Stimulated activated CD4-positive, alpha-beta T cell treated with anti-CD3 and anti-CD28 coated beads, Interleukin-2, amount 100 ng/mL, for 48 hours (primary cell): ENCODE data around the gene SEMA3F.
A peak's percentile ranks its signal among the peaks of the same experiment; 100 is the strongest.
"Not testable (repeated sequence)": the region's sequence is repeated elsewhere in the genome, so short reads cannot be mapped to it uniquely, and the experiment has no call there.

ENCODE experiments used
- DNase-seq, 2 donors: peaks; one replicate each; pipeline ENCODE4 v3.0.0-alpha.2; 2020

Gene SEMA3F

DNA sequence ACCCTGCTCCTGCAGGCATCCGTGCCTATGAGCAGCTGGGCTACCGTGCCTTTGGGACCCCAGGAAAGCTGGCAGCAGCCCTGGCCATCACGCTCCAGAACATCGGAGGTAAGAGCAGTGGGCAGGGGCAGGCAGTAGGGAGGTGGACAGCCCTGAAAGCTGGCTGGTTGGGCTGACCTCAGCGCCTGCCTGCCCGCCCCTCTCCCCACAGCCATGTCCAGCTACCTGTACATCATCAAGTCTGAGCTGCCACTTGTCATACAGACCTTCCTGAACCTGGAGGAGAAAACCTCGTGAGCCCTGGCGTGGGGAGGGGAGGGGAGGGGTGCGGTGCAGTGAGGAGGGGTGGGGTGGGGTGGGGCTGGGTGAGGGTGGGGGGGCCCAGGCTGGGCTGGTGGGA, 60.4 kb downstream of the SEMA3F start:
- DNase-seq: no peak

DNA sequence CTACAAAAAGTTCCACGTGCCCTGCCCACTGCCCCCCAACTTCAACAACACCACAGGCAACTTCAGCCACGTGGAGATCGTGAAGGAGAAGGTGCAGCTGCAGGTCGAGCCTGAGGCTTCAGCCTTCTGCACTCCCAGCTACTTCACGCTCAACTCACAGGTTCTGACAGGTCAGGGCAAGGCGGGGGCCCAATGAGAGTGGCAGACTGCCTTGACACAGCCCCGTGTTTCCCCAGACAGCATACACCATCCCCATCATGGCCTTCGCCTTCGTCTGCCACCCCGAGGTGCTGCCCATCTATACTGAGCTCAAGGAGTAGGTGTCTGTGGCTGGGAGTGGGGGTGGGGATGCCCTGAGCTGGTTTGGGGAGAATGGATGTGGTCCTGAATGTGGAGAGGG, 62.6 kb downstream of the SEMA3F start:
- no peak for DNase-seq

DNA sequence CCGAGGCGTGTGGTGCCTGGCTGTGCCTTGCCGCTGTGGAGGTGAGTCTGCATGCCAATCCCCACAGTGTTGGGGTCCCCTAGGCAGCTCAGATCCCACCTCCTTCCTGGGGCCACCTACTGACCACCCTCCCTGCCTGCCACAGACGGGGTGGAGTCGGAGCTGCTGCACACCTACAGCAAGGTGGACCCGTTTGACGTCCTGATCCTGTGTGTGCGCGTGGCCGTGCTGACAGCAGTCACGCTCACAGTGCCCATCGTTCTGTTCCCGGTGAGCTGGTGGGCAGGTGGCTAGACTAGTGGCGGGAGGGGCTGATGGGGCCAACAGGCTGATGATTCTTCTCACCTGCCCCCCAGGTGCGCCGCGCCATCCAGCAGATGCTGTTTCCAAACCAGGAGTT, 63.3 kb downstream of the SEMA3F start:
- no peak for DNase-seq

DNA sequence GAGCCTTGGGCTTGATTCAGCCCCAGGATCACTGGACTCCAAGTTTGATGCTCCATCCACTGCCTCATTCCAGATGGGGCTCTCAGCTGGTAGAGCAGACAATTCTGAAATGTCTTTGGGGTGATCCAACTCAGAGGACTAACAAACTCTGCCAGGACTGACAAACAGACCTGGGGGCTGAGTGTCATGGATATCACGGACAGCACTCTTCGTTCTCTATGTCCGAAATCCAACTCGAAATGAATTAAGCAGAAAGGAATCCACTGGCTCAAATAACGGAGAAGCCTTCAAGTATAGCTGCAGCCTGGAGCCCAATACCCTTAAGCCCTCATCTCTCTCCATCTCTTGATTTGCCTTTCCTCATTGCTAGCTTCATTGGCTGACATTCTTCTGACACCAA, 64.2 kb downstream of the SEMA3F start:
- no peak for DNase-seq

DNA sequence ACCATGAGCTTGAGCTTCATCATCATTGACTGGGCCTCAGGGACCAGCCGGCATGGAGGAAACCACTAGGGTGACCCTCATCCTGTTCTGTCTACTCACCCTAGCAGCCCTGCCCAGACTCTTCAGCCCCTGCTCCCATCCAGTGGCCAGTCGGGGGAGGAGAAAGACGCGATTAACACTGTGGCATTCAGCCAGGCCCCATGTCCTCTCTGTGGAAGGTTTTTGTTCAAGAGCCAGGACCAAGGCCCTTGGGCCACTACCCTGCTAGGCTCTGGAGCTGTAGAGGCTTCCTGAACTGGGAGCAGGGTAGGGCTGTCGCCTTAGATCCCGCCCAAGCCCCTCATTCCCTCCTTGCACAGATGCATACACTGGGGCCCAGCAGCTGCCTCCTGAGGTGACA, 65.0 kb downstream of the SEMA3F start:
- no peak for DNase-seq

DNA sequence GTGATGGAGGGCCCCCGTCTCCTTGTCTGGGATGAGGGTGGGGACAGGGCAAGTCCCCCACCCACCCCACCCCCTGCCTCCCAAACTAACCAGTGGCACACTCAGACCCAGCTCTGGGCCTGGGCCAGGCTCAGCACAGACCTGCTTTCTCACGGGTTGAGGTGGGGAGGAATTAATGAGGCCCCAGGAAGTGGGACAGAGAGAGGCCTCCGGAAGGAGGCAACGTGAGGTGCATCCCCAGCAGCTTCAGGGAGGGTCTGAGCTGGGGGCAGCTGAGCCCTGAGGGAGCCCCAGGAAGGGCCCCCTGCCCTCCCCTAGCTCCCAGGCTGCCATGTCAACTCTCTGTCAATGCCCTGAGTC, 65.9 kb downstream of the SEMA3F start:
- DNase-seq: no peak

DNA sequence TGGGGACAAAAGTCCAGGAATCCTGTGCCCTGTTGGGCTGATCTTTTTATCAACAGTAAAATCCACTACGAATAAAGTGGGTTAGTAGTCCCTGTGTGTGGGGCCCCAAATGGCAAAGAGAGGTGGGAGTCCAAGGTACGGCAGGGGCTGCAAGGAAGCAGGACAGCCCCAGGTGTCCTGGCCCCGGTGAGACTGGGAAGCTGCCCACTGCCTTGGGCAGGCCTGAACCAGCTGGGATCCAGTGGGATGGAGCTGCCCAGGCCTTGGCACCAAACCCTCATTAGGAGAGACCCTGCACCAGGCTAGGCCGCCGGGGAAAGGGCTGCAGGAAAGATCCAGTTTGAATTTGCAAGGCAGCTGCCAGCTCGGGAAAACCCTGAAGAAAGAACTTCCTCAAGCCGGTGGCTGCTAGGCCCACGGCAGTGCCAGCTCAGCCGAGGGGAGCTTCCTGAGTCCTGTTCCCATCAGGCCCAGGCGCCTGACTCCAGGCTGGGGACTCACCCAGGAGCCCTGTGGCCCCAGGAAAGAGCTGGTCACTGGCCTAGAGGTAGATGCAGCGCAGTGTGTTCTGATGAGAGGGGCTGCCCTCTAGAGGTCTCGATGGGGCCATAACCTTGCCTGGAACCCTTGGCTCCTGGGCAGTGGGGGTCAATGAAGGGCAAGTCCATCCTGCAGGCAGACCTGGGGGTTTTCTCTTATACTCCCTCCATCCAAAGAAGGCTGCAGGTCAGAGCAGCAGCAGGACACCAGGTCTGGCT, 66.5 kb downstream of the SEMA3F start:
- DNase-seq: no peak

DNA sequence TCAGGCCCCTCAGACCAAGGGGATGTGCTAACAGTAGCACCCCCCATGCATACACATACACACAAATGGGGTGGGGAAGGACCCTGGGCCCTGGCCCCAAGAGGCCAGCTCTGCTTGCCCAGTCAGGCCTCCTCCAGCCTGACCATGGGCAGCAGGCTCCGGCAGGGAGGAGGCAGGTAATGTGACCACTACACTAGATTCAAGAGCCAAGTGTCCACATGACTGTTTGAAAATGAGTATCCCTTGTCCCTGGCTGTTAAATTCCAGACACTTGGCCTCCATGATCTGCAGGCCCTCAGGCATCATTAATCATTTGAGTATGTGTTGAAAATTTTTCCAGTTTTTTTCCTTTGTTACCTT, 67.0 kb downstream of the SEMA3F start:
- no peak for DNase-seq

DNA sequence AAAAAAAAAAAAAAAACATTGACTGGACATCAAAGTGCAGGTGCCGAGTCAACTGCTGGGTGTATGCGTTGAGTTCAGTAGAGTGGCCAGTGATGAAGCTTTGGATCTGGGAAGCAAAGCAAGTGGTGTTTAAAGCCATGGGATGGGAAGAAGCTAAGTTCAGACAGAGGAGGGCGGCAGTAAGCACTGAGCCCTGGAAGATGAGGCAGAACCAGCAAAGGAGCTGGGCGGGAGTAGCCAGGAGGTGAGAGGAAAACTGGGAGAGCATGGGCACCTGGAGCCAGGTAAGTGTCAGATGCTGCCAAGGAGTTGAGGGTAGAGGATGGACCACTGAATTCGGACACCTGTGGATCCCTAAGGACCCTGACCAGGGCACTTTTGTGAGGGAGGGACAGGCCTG, 69.5 kb downstream of the SEMA3F start:
- DNase-seq: no peak

DNA sequence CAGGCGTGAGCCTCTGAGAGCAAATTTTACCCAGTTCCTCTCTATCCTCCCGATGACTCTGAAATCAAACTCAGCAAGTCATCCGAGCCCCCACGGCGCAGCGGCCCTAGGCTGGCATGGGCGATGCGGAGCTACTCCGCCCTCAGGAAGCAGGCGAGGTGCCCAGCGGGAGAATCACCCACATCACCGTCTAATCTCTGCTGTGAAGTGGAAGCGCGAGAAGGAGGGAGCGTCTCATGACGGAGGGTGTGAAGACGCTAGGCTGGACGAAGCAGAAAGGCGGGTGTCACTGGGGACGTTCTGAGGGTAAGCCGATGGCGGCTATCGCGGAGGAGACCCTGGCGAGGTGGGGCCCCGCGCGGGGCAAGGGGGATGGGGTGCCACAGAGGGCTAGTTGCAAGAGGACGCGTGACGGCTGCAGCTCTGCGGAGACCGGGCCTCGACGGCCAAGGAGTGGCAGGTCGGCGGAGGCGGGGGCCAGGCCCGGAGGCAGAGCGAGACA, 71.8 kb downstream of the SEMA3F start:
- DNase-seq: peak in 1 of 2 donors; percentile 47

DNA sequence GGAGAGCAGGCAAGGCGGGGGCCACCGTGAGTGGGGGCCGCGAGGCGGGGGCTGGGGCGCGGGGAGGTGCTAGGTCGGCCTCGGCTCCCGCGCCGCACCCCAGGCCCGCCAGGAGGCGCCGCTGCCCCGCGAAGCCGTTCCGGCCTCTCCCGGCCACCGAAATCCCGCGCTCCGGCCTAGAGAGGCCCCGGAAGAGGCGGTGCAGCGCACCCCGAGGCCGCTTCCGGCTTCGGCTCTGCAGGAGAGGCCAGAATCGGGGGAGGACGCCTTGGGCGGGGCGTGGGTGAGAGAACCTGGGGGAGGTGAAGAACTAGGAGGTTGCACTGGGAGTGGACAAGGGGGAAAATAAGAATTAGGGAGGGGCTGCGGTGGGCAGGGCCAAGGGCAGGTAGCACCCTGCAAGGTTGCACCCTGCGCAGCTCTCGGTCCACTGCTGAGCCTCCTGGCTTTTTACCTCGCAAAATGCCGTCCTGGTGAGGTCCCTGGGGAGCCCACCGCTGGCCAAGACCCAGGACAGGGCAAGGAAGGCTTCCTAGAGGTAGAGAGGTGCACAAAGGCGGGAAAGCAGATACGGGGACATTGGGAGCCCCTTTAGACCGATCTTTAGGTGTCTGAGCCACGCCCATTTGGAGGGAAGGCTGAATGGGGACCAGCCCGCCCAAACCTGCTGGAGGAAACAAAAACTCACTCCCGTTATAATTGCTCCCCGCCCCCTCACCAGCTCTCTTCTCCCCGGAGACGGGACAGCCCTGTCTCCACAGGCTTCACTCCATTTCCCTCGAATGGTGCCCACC, 72.5 kb downstream of the SEMA3F start:
- DNase-seq: peak; percentile 84 to 91

DNA sequence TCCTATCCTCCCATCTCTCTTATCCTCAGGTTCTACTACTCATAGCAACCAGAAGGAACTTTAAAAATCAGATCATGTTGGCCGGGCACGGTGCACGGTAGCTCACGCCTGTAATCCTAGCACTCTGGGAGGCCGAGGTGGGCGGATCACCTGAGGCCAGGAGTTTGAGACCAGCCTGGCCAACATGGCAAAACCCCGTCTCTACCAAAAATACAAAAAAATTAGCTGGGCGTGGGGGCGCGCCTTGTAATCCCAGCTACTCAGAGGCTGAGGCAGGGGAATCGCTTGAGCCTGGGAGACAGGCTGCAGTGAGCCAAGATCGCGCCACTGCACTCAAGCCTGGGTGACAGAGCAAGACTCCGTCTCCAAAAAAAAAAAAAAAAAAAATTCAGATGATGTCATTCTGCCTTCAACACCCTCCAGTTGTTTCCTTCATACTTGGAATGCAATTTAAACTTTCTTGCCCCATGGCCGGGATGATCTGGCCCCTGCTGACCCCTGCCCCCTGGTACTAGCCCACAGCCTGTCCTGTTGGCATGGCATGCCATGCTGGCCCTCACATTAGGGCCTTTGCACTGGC, 73.2 kb downstream of the SEMA3F start:
- not testable (repeated sequence) for DNase-seq

DNA sequence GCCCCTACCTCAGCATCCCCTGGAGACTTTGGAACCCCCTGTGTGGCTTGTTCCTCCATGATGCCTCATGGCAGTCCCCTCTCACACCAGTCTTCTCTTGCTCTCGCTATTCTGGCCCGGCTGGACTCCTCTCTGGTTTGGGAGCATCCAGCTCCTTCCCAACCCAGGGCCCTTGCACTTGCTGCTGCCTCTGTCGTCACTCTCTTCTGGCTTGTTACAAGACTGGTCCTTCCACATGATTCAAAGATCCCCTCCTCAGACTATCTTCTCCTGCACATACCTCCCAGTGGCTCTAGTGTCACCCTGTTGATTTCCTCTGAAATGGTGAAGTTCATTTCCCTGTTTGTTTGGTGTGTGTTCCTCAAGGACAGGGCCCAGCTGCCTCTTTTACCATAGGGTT, 74.4 kb downstream of the SEMA3F start:
- DNase-seq: no peak

DNA sequence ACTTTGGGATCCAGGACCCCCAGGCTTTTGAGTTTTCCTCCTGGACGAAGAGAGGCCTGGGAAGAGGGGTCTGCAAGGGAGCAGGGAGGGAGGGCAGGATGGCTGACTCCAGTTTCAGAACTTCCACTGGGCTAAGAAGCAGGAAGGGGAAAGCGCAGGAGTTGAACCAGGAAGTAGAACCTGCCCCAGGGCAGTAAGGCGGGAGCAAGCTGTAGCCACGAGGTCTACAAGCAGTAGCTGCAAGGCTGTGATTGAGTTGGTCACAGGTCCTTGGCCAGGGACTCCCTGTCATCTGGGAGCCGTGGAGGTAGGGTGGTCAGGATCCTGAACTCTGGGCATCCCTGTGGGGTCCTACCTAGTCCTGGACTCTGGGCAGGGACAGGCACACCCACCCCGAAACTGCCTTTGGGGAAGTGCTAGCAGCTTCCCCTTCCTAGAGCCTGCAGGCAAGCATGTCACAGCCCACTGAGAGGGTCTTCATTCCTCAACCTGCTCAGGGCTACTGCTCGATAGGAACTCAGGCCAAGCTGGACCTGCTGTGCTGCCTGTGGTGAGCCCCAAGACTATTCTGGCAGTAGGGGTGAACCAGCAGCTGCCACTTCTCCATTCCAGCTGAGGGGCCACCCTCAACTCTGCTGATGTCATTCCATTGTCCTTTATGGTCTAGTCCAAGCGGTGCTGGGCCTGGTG, 75.1 kb downstream of the SEMA3F start:
- DNase-seq: no peak

DNA sequence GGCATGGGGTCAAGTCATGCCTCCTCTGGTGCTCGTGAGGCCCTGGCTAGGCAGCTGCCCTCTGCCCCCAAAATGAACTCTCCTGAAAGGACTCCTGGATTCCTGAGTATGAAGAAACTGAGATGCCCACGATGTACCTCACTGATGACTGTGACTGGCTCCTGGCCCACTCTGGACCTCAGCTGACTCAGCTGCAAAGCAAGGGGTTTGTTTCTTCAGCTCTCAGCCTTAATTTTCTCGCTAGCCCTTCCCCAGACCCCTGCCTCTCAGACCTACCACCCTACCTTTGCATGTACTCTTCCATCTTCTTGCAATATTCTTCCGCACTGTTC, 75.6 kb downstream of the SEMA3F start:
- no peak for DNase-seq

DNA sequence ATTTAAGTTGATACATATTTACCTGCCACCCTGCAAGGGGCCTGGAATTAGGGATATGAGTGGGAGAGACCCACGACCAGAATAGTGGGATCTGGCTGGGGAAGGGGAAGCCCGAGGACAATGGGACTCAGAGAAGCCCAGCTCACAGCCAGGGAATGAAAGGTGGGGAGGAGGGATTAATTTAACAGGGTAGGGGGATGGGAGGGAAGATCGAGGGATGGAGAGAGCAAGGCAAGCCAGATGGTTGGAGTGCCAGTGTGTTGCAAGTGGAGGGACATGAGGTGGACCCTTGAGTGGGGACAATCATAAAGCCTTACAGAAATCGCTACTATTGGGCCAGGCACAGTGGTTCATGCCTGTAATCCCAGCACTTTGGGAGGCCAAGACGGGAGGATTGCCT, 76.5 kb downstream of the SEMA3F start:
- no peak for DNase-seq

DNA sequence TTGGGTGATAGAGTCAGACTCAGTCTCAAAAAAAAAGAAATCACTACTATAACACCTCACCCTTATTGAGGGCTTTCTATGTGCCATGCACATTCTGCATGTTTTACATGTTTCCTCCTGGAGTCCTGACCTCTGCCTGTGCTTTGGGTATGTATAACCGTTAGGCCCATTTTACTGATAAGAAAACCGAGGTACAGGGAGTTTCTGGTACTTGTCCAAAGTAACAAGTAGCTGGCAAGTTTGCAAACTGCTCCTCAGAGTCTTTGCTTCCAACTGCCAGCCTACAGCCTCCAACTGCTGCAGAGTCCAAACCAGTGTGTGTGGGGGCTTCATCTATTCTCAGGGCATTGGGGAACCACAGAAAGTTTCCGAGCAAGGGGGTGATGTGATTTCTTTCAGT, 77.2 kb downstream of the SEMA3F start:
- DNase-seq: no peak

DNA sequence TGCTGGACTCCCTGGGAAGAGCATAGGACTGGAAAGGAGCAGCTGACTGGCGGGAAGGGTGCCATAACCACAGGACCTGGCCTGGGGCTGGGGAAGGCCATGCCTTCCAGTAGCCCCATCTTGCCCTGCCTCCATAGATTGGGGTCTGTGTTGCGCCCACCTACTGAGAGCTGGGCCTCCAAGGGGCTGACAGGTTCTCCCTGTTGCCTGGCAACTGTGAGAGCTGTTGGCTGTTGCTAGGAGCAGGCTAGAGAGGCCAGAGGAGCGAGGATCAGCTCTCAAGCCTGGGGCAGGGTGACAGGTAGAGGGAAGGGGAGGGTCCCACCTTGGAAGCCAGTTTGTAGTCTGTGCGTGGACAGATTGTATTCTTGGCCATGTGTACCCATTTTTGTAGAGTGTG, 78.1 kb downstream of the SEMA3F start:
- DNase-seq: no peak

DNA sequence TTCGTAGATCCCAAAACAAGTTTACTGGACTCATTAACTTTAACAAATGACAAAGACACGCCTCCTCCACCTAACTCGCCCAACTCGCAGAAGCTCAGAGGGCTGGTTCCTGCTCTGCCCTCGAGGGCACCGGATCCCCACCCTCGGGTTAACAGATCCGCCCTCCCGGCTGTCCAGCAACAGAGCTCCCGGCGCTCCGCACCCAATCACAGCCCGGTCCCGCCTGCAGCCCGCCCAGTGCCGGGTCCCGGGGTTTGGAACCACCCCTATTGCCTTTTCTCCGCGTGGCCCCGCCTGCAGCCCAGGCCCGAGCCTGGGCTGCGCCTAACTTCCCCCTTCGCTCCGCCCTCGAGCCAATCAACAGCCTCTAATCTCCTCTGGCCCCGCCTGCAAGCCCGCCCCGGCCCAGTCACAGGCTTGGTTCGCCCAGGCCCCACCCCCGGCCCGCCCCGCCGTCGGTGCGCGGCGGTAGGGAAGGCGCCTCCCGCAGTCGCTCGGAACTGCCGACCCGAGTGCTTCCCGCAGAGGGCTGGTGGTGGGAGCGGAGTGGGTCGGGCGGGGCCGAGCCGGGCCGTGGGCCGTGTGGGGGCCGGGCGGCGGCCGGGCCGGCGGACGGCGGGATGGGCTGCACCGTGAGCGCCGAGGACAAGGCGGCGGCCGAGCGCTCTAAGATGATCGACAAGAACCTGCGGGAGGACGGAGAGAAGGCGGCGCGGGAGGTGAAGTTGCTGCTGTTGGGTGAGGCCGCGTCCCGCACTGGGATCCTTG, 80.8 kb downstream of the SEMA3F start, which contains the start of gene GNAI2:
Gene GNAI2 (plus strand): TSS at position 489 of the 768 bp plus-strand sequence. CDS start 132 bp downstream, at position 621.
- peak; percentile 96 for DNase-seq

DNA sequence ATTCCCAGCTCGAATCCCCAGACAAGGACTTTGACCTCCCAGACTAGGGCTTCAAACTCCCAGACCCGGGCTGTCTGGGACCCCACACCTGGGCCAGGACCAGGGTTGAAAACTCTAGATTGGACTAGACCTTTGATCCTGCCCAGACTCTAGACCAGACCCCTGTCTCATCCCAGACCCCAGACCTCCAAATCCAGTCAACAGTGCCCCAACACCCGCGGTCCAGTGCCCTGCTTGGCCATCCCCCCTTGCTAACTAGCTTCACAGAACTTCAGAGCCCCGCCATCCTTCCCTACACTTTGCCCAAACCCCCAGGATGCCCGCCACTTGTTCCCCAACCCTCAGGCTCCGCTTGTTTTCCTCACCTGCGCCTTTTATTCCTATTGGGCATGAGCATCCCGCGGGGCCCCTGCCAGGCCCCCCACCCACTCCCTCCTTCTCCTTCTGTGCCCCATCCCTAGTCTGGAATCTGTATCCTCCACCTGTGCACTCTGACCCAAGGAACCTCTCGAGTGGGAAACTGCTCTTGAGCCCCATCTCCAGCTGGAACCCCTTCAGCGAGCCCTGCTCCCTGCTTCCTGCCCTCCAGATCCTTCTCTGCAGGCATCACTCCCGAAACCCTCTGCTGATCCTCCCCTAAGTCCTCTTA, 81.5 kb downstream of the SEMA3F start:
- no peak for DNase-seq

DNA sequence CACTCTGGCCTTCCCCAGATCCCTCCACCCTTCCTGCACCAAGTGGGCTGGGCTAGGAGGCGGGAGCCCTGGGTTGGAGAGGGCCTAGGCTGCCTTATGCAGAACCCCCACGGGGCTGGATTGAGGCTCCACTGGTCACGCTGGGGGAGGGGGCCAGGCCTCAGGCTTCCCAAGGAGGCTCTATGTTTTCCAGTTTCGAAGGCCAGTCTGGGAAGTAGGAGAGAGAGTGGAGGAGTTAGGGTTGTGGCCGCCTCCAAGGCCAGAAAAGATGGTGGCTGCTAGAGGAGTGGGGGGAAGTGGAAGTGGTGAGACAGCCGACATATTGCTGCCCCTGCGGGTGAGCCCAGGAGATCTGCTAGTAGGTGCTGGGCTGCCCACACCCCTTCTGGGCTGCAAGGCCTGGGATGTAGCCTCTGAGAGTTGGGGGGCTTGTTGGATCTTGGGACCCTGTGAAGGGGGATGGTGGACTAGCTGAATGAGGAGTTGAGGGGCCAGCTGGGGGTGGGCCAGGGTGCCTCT, 82.1 kb downstream of the SEMA3F start:
- no peak for DNase-seq
